OCI-LY7 (cell line): Measurements from ENCODE around the gene RASAL1. TPM values are rescaled to one million over a fixed set of nuclear protein-coding genes. Genes with fewer than 3 reads are reported as not detected.

Experiments used
- BruUV-seq: library from RNA; stranded (reverse); fragments of 400-500 nt; replicated peaks from 2 replicates; lab custom pipeline; 2021; lab: Mats Ljungman, UMichigan
- CTCF ChIA-PET: fragments of 300-600 bp; sonication (Branson Sonifier 250); formaldehyde crosslinking; loops from one replicate; lab custom pipeline; 2022; ENCODE audit warnings: antibody characterized with exemption; ENCODE audit not compliant: unreplicated experiment; lab: Charles Lee
- POLR2A ChIA-PET: fragments of 300-600 bp; sonication (Branson Sonifier 250); formaldehyde crosslinking; loops from one replicate; lab custom pipeline; 2022; ENCODE audit warnings: antibody characterized with exemption; lab: Charles Lee
- DNase-seq: peaks from one replicate; pipeline ENCODE4 v3.0.0-alpha.2; 2015; ENCODE audit warnings: low spot score
- H2AFZ ChIP-seq: fragments of 200-600 bp; sonication (generic), shearing (Covaris generic); 2 replicates; pipeline ENCODE4 v1.6.1; 2014; ENCODE audit warnings: mild to moderate bottlenecking, antibody characterized with exemption, low read length, moderate library complexity
- H3K27ac ChIP-seq: fragments of 200-600 bp; sonication (generic); 2 replicates; pipeline ENCODE4 v1.5.1; 2014; ENCODE audit warnings: mixed run types, low read depth, mild to moderate bottlenecking, moderate library complexity, low read length, inconsistent platforms; ENCODE audit not compliant: poor library complexity, severe bottlenecking
- H3K36me3 ChIP-seq: fragments of 200-600 bp; sonication (generic); 2 replicates; pipeline ENCODE4 v1.6.1; 2014; ENCODE audit warnings: mild to moderate bottlenecking, antibody characterized with exemption, low read length, moderate library complexity, mixed read lengths; ENCODE audit not compliant: insufficient read depth
- H3K4me1 ChIP-seq: fragments of 200-600 bp; sonication (generic); 2 replicates; pipeline ENCODE4 v1.5.1; 2014; ENCODE audit warnings: mild to moderate bottlenecking, low read length; ENCODE audit not compliant: insufficient read depth, poor library complexity, severe bottlenecking
- H3K4me2 ChIP-seq: fragments of 200-600 bp; sonication (generic); 2 replicates; pipeline ENCODE4 v1.6.1; 2014; ENCODE audit warnings: mild to moderate bottlenecking, low read length
- H3K4me3 ChIP-seq: fragments of 200-600 bp; sonication (generic); 2 replicates; pipeline ENCODE4 v1.5.1; 2014; ENCODE audit warnings: mild to moderate bottlenecking, low read depth, low read length; ENCODE audit not compliant: poor library complexity, severe bottlenecking
- H3K79me2 ChIP-seq: fragments of 200-600 bp; sonication (generic); 2 replicates; pipeline ENCODE4 v1.6.1; 2016; ENCODE audit warnings: low read depth, mild to moderate bottlenecking, low read length, moderate library complexity, mixed read lengths; ENCODE audit not compliant: insufficient read depth
- H3K9me2 ChIP-seq: fragments of 200-600 bp; sonication (generic); 2 replicates; pipeline ENCODE4 v1.6.1; 2016; ENCODE audit warnings: mild to moderate bottlenecking, low read length, mixed read lengths; ENCODE audit not compliant: insufficient read depth
- H3K9me3 ChIP-seq: fragments of 200-600 bp; sonication (generic); 2 replicates; pipeline ENCODE4 v1.6.1; 2014; ENCODE audit warnings: mild to moderate bottlenecking, mixed run types, low read length, mixed read lengths
- H4K20me1 ChIP-seq: fragments of 200-600 bp; sonication (generic); 2 replicates; pipeline ENCODE4 v1.6.1; 2014; ENCODE audit warnings: mild to moderate bottlenecking, antibody characterized with exemption, low read length, moderate library complexity, mixed read lengths; ENCODE audit not compliant: insufficient read depth
- CTCF ChIP-seq: fragments of 200-600 bp; sonication (generic); conservative IDR thresholded peaks from 2 replicates; pipeline ENCODE4 v1.5.1; 2014; ENCODE audit warnings: mild to moderate bottlenecking, antibody characterized with exemption, low read length, moderate library complexity, mixed read lengths
- EZH2phosphoT487 ChIP-seq: fragments of 200-600 bp; sonication (generic); IDR thresholded peaks from 2 replicates; pipeline ENCODE4 v1.6.1; 2018; ENCODE audit warnings: low read depth, borderline replicate concordance, mild to moderate bottlenecking, mixed run types, antibody characterized with exemption, low read length, moderate library complexity, mixed read lengths
- intact Hi-C: fragments of 100-400 bp; cut with micrococcal nuclease; formaldehyde crosslinking; loops from one replicate; pipeline ENCODE4 v1.10.0; 2022; ENCODE audit not compliant: unreplicated experiment
- total RNA-seq, 2 experiments: library from RNA; depleted of rRNA in 1 of 2; stranded (reverse); fragments of >200 nt in 1 of 2; shearing (Covaris generic) in 1 of 2; gene quantifications; 2 replicates each; pipeline ENCODE4 v1.2.3, GENCODE V29; 2014 to 2022

RASAL1 gene
- total RNA-seq, 2 experiments from 2014 or later = 74.4 to 89.1 TPM

GRCh38 chr12:113137861-113138783, 2.6 kb upstream of the RASAL1 start:
- Histone ChIP-seq H3K9me2 (no peaks in the 10 kb centered on the region), H4K20me1 (0 out of 2 replicates have a peak, but pooled peaks cover 6% of the 10 kb centered on the region), H3K36me3 (peaks cover 23% of the 10 kb centered on the region), H3K4me2 (no peak overlapping the region), H3K9me3 (no peaks in the 10 kb centered on the region), H3K4me3 (no peak overlapping the region), H3K27ac (peak overlapping the region; percentile 8), H3K4me1 (peaks cover 70% of the 10 kb centered on the region), H3K79me2 (peaks cover 23% of the 10 kb centered on the region), H2AFZ (peak overlapping the region; percentile 12; the same call in 1 of the 2 replicates)
- ChIA-PET POLR2A (interaction anchor here (0.7 to 2.1 kb wide), 7 partner anchors 11 to 142 kb away, joined by 3 to 5 read pairs (median 4); no protein-coding TSS in a partner anchor), CTCF (interaction anchor here (0.7 to 1.5 kb wide), 2 partner anchors 15 to 16 kb away, joined by 3 read pairs; no protein-coding TSS in a partner anchor)
- TF ChIP-seq CTCF (no peak), EZH2phosphoT487 (no peak)
- BruUV-seq = no TSS peak
- intact Hi-C loops = no loop called here
- DNase-seq = no peak

GRCh38 chr12:113136990-113137511, 1.5 kb upstream of the RASAL1 start:
- no TSS peak for BruUV-seq
- peaks cover 34% of the 10 kb centered on the region for H3K36me3 ChIP-seq
- H3K27ac ChIP-seq = peak overlapping the region; percentile 63
- H4K20me1 ChIP-seq = 0 out of 2 replicates have a peak, but pooled peaks cover 6% of the 10 kb centered on the region
- intact Hi-C loops = no loop called here
- H2AFZ ChIP-seq = no peak overlapping the region
- peaks cover 70% of the 10 kb centered on the region for H3K4me1 ChIP-seq
- no peaks in the 10 kb centered on the region for H3K9me2 ChIP-seq
- TF ChIP-seq CTCF = no peak
- no peak for TF ChIP-seq EZH2phosphoT487
- H3K9me3 ChIP-seq = no peaks in the 10 kb centered on the region
- ChIA-PET CTCF (no interaction called here), POLR2A (interaction anchor here (0.7 to 2.1 kb wide), 4 partner anchors 12 to 141 kb away, joined by 3 to 5 read pairs (median 4); no protein-coding TSS in a partner anchor)
- H3K4me2 ChIP-seq = 0 out of 2 replicates have a peak overlapping the region, but pooled peaks have one; percentile 65
- H3K79me2 ChIP-seq = peaks cover 34% of the 10 kb centered on the region
- DNase-seq = no peak
- H3K4me3 ChIP-seq = no peak overlapping the region
